HG02642 (cell line): ENCODE measurements around the gene GALNT11.
"Not testable (repeated sequence)": the region's sequence is repeated elsewhere in the genome, so short reads cannot be mapped to it uniquely, and the experiment has no call there.

ENCODE experiments used
- ATAC-seq: cut with Tn5 transposase; IDR thresholded peaks from one replicate; pipeline ENCODE4 v1.9.1; 2021; ENCODE audit warnings: mild to moderate bottlenecking; ENCODE audit not compliant: unreplicated experiment, poor library complexity

The GALNT11 gene

GRCh38 chr7:152065800-152066344 is 40.4 kb downstream of the GALNT11 start:
- ATAC-seq = not testable (repeated sequence)

- ATAC-seq = no peak
Measured at GRCh38 chr7:152072421-152072820, 46.9 kb downstream of the GALNT11 start.

- ATAC-seq = no peak
Measured at GRCh38 chr7:152073352-152073751, 47.9 kb downstream of the GALNT11 start.

- ATAC-seq = no peak
Measured at GRCh38 chr7:152074673-152075072, 49.2 kb downstream of the GALNT11 start.

- not testable (repeated sequence) for ATAC-seq
Measured at GRCh38 chr7:152075379-152075778, 49.9 kb downstream of the GALNT11 start.

GRCh38 chr7:152076324-152076821 is 50.9 kb downstream of the GALNT11 start:
- ATAC-seq = no peak

- no peak for ATAC-seq
Measured at GRCh38 chr7:152076940-152077933, 51.8 kb downstream of the GALNT11 start.

- ATAC-seq = no peak
Measured at GRCh38 chr7:152078025-152078424, 52.6 kb downstream of the GALNT11 start.

GRCh38 chr7:152078786-152079185 is 53.3 kb downstream of the GALNT11 start:
- no peak for ATAC-seq

- no peak for ATAC-seq
Measured at GRCh38 chr7:152081088-152081487, 55.6 kb downstream of the GALNT11 start.

- not testable (repeated sequence) for ATAC-seq
Measured at GRCh38 chr7:152082073-152082721, 56.7 kb downstream of the GALNT11 start.

GRCh38 chr7:152085131-152085530 is 59.7 kb downstream of the GALNT11 start:
- ATAC-seq = no peak

GRCh38 chr7:152086513-152086912 is 61.0 kb downstream of the GALNT11 start:
- ATAC-seq = no peak

GRCh38 chr7:152089183-152089582 is 63.7 kb downstream of the GALNT11 start:
- no peak for ATAC-seq

- no peak for ATAC-seq
Measured at GRCh38 chr7:152090747-152091146, 65.3 kb downstream of the GALNT11 start.

GRCh38 chr7:152093717-152094116 is 68.2 kb downstream of the GALNT11 start:
- no peak for ATAC-seq

GRCh38 chr7:152095771-152096170 is 70.3 kb downstream of the GALNT11 start:
- no peak for ATAC-seq

- ATAC-seq = no peak
Measured at GRCh38 chr7:152097330-152097729, 71.9 kb downstream of the GALNT11 start.

- ATAC-seq = no peak
Measured at GRCh38 chr7:152103066-152103465, 77.6 kb downstream of the GALNT11 start.

GRCh38 chr7:152103691-152104090 is 78.2 kb downstream of the GALNT11 start:
- no peak for ATAC-seq

GRCh38 chr7:152105205-152105604 is 79.7 kb downstream of the GALNT11 start:
- no peak for ATAC-seq
